GM18909 (cell line): ENCODE results near the gene LHPP.
"Not testable (repeated sequence)": the region's sequence is repeated elsewhere in the genome, so short reads cannot be mapped to it uniquely, and the experiment has no call there.

ENCODE experiments used
- ATAC-seq: cut with Tn5 transposase; IDR thresholded peaks from one replicate; pipeline ENCODE4 v1.9.1; 2021; ENCODE audit warnings: mild to moderate bottlenecking; ENCODE audit not compliant: unreplicated experiment, poor library complexity

LHPP gene

GRCh38 chr10:124600051-124600880, 138.6 kb downstream of the LHPP start:
- ATAC-seq = no peak

GRCh38 chr10:124601016-124601415, 139.4 kb downstream of the LHPP start:
- no peak for ATAC-seq

- peak; percentile 63 for ATAC-seq
Observed at GRCh38 chr10:124601431-124602120, 140.0 kb downstream of the LHPP start.

- no peak for ATAC-seq
Observed at GRCh38 chr10:124602121-124602561, 140.5 kb downstream of the LHPP start.

- no peak for ATAC-seq
Observed at GRCh38 chr10:124602646-124603365, 141.2 kb downstream of the LHPP start.

GRCh38 chr10:124603376-124604213, 142.0 kb downstream of the LHPP start:
- no peak for ATAC-seq

- ATAC-seq = no peak
Observed at GRCh38 chr10:124604214-124605000, 142.8 kb downstream of the LHPP start.

GRCh38 chr10:124605001-124605370, 143.4 kb downstream of the LHPP start:
- no peak for ATAC-seq

- no peak for ATAC-seq
Observed at GRCh38 chr10:124605481-124605855, 143.8 kb downstream of the LHPP start.

GRCh38 chr10:124605856-124606812, 144.5 kb downstream of the LHPP start:
- ATAC-seq = no peak

GRCh38 chr10:124606822-124607221, 145.2 kb downstream of the LHPP start:
- ATAC-seq = no peak

- no peak for ATAC-seq
Observed at GRCh38 chr10:124607693-124608092, 146.1 kb downstream of the LHPP start.

- ATAC-seq = no peak
Observed at GRCh38 chr10:124608093-124608721, 146.6 kb downstream of the LHPP start.

GRCh38 chr10:124609698-124610097, 148.1 kb downstream of the LHPP start:
- no peak for ATAC-seq

- ATAC-seq = not testable (repeated sequence)
Observed at GRCh38 chr10:124610186-124610585, 148.6 kb downstream of the LHPP start.

GRCh38 chr10:124610851-124611250, 149.2 kb downstream of the LHPP start:
- ATAC-seq = not testable (repeated sequence)

- ATAC-seq = no peak
Observed at GRCh38 chr10:124611738-124612137, 150.1 kb downstream of the LHPP start.
